ENCODE data around the gene ZNF586.
"Not testable (repeated sequence)": the region's sequence is repeated elsewhere in the genome, so short reads cannot be mapped to it uniquely, and the experiment has no call there.

Gene ZNF586

DNA sequence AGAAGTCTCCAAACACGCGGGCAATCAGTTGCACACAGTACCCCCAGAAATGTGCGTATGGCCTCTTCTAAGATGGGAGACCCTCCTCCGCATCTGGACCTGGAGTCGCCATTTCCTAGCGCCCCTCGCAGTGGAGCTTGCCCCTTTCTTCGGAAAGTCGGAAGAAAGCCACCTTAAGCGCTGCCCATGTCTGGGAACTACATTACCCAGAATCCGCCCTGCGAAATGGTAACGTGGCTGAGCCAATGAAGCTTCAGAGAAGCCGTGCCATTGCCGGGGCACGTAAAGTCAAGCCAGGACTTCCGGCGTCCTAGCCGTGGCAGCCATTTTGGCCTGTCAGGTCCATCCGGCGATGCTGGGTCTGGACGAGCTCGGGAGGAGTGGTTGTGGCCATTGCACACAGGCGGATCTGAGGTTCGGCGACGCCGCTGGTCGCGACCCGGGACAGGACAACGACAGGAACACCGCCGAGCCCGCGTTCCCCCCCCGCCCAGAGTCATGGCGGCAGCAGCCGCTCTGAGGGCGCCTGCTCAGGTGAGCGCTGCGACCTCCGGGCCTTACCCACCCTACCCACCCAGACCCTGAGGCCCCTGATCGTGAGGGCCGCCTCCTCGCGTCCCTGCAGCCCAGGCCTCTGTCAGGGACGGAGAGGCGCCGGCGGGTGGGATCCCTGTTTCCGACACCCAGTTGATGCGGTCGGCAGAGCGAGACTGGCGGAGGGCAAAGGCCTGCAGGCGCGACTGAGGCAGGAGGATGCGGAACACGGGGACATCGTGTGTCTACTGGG is at the start of gene ZNF586:
ZNF586 (plus strand) TSS at position 332 of the 787 bp plus-strand sequence; CDS start at position 499, 167 bp downstream.
- H3K4me3 Mint-ChIP-seq = peak within 1 kb of the TSS; percentile 92
- DNase-seq (ENCODE audit: low spot score) = peak; percentile 85
- H3K36me3 Mint-ChIP-seq (ENCODE audit: low read depth) = peaks cover 56% of the 10 kb centered on the region
- H3K9me3 Mint-ChIP-seq = peaks cover 57% of the 10 kb centered on the region
- H3K4me1 Mint-ChIP-seq (ENCODE audit: low read depth) = peaks cover 9% of the 10 kb centered on the region
- no peaks in the 10 kb centered on the region for H3K27me3 Mint-ChIP-seq (ENCODE audit: low read depth)
- H3K27ac Mint-ChIP-seq = peak within 1 kb of the TSS; percentile 92

DNA sequence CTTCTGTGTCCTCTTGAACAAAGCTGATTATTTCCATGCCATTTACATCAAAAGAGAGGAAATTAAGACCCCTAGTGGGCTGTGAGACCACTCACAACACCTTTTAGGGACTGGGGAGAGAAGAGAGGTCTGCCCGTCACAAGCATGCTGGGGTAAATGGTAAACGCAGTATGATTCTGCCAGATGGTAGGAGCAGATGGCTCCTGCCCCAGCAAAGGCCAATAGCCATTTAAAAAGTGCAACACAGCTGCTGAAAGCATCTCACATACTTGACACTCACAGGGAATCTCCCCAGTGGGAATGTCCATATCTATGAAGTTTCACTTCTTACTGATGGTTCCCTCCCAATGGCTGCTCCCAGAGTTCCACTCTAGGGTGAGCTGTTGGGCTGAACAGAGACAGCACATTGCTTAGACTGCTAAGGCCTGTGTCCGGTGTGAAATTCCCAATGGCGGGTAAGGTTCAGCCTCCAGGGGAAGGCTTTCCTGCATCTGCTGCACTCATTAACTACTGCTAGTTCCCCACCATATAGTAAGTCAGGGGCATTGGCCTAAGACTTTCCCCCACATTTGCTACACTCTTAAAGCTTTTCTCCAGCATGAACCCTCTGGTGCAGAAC is 49.5 kb upstream of the ZNF586 start:
- Mint-ChIP-seq H3K4me1 (ENCODE audit: low read depth) (no peaks in the 10 kb centered on the region), H3K4me3 (no peak overlapping the region), H3K27me3 (ENCODE audit: low read depth) (no peaks in the 10 kb centered on the region), H3K9me3 (peaks cover 71% of the 10 kb centered on the region), H3K27ac (no peak overlapping the region), H3K36me3 (ENCODE audit: low read depth) (peaks cover 67% of the 10 kb centered on the region)
- DNase-seq (ENCODE audit: low spot score) = no peak

DNA sequence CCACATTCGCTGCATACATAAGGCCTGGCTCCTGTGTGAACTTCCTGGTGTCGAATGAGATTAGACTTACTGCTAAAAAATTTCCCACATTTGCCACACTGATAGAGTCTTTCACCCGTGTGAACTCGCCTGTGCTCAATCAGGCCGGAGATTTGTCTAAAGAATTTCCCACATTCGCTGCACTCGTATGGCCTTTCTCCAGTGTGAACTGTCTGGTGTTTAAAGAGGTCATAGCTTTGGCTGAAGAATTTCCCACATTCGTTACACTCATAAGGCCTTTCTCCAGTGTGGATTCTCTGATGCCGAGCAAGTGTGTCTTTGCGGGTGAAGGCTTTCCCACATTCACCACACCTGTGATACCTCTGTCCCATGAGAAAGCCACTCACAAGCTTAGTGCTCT is 48.6 kb upstream of the ZNF586 start:
- no peak for DNase-seq (ENCODE audit: low spot score)
- peaks cover 66% of the 10 kb centered on the region for H3K9me3 Mint-ChIP-seq
- H3K27ac Mint-ChIP-seq = no peak overlapping the region

DNA sequence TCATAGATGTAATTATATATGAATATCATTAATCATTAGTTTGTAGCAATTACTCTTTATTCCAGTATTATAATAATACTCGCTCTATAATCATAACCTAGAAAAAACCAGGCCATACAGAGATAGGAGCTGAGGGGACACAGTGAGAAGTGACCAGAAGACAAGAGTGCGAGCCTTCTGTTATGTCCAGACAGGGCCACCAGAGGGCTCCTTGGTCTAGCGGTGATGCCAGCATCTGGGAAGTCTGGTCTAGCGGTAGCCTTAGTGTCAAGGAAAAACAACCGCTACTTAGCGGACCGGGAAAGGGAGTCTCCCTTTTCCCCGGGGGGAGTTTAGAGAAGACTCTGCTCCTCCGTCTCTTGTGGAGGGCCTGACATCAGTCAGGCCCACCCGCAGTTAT is 31.2 kb upstream of the ZNF586 start:
- H3K27ac Mint-ChIP-seq; H3K4me3 Mint-ChIP-seq; H3K4me1 Mint-ChIP-seq (ENCODE audit: low read depth); H3K36me3 Mint-ChIP-seq (ENCODE audit: low read depth); H3K27me3 Mint-ChIP-seq (ENCODE audit: low read depth): not testable (repeated sequence)
- peak; percentile 10 for DNase-seq (ENCODE audit: low spot score)
- peaks cover 22% of the 10 kb centered on the region for H3K9me3 Mint-ChIP-seq

More for the DNA sequence above, 48.6 kb upstream of the ZNF586 start:
- Mint-ChIP-seq H3K4me1 (ENCODE audit: low read depth) (no peaks in the 10 kb centered on the region), H3K36me3 (ENCODE audit: low read depth) (peaks cover 66% of the 10 kb centered on the region), H3K27me3 (ENCODE audit: low read depth) (no peaks in the 10 kb centered on the region), H3K4me3 (no peak overlapping the region)

DNA sequence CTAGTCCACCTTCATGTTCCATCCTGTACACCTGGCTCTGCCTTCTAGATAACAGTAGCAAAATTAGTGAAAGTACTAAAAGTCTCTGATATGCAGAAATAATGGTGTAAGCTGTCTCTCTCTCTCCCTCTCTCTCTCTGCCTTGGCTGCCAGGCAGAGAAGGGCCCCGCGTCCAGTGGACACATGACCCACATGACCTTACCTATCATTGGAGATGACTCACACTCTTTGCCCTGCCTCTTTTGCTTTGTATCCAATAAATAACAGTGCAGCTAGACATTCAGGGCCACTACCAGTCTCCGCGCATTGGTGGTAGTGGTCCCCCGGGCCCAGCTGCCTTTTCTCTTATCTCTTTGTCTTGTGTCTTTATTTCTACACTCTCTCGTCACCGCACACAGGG is 30.7 kb upstream of the ZNF586 start:
- H3K9me3 Mint-ChIP-seq = peaks cover 22% of the 10 kb centered on the region
- not testable (repeated sequence) for H3K27me3 Mint-ChIP-seq (ENCODE audit: low read depth); H3K4me3 Mint-ChIP-seq; H3K4me1 Mint-ChIP-seq (ENCODE audit: low read depth); H3K36me3 Mint-ChIP-seq (ENCODE audit: low read depth); DNase-seq (ENCODE audit: low spot score); H3K27ac Mint-ChIP-seq

DNA sequence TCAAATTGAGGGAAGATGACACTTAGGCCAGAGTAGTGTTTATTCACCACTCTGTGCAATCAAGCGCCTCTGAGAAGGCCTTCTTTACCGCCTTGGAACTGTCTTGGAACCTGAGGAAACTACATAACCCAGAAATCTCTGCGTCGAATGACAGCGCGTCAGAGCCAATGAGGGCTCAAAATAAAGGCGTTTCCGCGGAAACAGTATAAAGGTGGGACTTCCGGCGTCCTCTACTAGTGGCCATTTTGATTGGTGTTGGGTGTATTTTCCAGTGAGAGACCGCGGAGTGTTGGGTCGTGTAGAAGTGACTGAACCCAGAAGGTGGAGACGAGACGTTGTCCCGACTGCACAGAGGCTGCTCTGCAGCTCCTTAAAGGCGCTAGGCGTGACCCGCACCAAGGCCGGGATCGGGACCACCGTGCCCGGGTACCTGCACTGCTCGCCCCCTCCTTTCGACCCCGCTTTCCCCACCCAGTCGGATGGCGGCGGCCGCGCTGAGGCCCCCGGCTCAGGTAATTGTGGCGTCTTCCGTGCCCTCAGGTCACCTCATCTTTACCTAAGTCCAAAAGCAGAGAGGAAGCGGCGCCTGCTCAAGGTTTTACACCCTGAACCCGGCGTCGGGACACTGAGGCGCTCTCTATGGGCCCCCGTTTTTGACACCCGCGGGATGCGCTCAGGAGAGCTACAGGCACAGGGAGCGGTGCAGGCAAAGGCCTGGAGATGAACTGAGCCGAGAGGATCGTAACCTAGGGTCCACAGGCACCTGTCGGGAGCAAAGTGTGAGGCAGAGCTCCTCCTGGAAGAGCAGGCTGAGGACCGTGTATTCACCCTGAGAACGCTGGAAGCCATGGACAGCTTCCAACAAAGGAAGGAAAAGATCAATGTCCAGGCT is 22.6 kb upstream of the ZNF586 start, which contains the start of gene ZNF776:
ZNF776 (plus strand) TSS at position 236 of the 892 bp plus-strand sequence; CDS start at position 480, 244 bp downstream.
- Mint-ChIP-seq H3K4me1 (ENCODE audit: low read depth) (peaks cover 11% of the 10 kb centered on the region), H3K9me3 (peaks cover 63% of the 10 kb centered on the region), H3K27me3 (ENCODE audit: low read depth) (no peaks in the 10 kb centered on the region), H3K4me3 (peak within 1 kb of the TSS; percentile 97), H3K36me3 (ENCODE audit: low read depth) (peaks cover 56% of the 10 kb centered on the region), H3K27ac (peak within 1 kb of the TSS; percentile 94)
- DNase-seq (ENCODE audit: low spot score) = peak; percentile 83

DNA sequence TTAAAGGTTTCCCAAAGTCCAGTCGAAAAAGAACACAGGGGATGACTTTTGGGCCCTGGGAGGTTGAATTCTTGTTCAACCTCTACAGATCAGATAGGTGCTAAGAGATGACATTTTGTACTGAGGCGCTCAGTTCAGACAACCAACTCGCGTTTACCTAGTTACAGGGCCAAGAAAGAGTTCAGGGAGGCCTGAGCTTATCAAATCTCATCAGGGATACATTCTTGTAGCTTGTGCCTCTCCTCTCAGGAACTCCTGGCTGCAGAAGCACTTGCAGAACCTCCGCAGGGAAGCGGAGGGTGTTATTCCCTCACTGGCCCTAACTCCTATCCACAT is 22.0 kb upstream of the ZNF586 start:
- DNase-seq (ENCODE audit: low spot score) = no peak
- Mint-ChIP-seq H3K9me3 (peaks cover 68% of the 10 kb centered on the region), H3K27ac (peak overlapping the region; percentile 94), H3K36me3 (ENCODE audit: low read depth) (peaks cover 62% of the 10 kb centered on the region), H3K27me3 (ENCODE audit: low read depth) (no peaks in the 10 kb centered on the region), H3K4me3 (peak overlapping the region; percentile 97), H3K4me1 (ENCODE audit: low read depth) (peaks cover 11% of the 10 kb centered on the region)

DNA sequence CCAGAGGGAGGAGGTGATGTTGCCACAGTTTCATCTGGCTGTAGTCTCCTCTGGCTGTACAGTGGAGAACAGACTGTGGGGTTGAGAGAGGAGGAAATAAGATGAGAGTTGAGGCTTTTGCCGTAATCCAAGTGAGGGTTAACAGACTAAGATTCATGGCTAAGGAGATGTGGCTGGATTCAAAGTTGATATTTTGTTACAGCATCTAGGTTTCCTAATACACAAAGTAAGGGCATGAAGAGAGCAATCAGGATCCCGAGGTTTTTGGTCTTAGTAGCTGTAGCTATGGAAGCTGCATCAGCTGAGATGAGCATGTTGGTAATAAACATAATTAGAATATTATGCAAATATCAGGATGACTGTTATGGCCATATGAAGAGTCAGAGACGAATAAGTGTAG is 21.4 kb upstream of the ZNF586 start:
- DNase-seq (ENCODE audit: low spot score) = no peak
- peaks cover 11% of the 10 kb centered on the region for H3K4me1 Mint-ChIP-seq (ENCODE audit: low read depth)
- peaks cover 68% of the 10 kb centered on the region for H3K36me3 Mint-ChIP-seq (ENCODE audit: low read depth)
- H3K27ac Mint-ChIP-seq = peak overlapping the region; percentile 17
- H3K27me3 Mint-ChIP-seq (ENCODE audit: low read depth) = no peaks in the 10 kb centered on the region
- H3K4me3 Mint-ChIP-seq = peak overlapping the region; percentile 97
- H3K9me3 Mint-ChIP-seq = peaks cover 74% of the 10 kb centered on the region

DNA sequence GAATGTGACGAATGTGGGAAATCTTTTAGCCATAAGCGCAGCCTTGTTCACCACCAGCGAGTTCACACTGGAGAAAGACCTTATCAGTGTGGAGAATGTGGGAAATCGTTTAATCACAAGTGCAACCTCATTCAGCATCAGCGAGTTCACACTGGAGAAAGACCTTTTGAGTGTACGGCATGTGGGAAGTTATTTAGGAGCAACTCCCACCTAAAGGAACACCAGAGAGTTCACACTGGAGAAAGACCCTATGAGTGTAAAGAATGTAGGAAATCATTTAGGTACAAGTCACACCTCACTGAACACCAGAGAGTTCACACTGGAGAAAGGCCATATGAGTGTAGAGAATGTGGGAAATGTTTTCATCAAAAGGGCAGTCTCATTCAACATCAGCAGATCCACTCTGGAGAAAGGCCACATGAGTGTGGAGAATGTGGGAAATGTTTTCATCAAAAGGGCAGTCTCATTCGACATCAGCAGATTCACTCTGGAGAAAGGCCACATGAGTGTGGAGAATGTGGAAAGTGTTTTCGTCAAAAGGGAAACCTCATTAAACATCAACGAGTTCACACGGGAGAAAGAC is 15.3 kb upstream of the ZNF586 start:
- Mint-ChIP-seq H3K4me1 (ENCODE audit: low read depth) (no peaks in the 10 kb centered on the region), H3K9me3 (peaks cover 89% of the 10 kb centered on the region), H3K27ac (no peak overlapping the region), H3K4me3 (no peak overlapping the region), H3K27me3 (ENCODE audit: low read depth) (no peaks in the 10 kb centered on the region), H3K36me3 (ENCODE audit: low read depth) (peaks cover 96% of the 10 kb centered on the region)
- no peak for DNase-seq (ENCODE audit: low spot score)

DNA sequence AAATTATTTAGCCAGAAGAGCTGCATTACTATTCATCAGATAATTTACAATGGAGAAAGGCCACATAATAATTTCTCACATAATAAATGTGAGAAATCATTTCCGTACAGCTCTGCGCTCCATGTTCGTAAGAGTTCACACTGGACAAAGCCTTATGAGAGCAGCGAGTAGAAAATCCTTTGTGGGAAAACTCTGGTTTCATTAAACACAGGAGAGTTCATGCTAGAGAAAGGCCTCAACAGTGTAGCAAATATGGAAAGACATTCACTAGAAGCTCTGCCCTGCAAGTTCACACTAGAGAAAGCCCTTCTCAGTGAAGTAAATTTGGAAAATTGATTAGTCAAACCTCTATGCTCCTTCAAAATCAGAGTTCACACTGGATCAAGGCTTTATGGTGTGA is 14.4 kb upstream of the ZNF586 start:
- no peaks in the 10 kb centered on the region for H3K27me3 Mint-ChIP-seq (ENCODE audit: low read depth)
- H3K4me1 Mint-ChIP-seq (ENCODE audit: low read depth) = no peaks in the 10 kb centered on the region
- H3K27ac Mint-ChIP-seq = no peak overlapping the region
- peaks cover 88% of the 10 kb centered on the region for H3K9me3 Mint-ChIP-seq
- peaks cover 96% of the 10 kb centered on the region for H3K36me3 Mint-ChIP-seq (ENCODE audit: low read depth)
- no peak for DNase-seq (ENCODE audit: low spot score)
- no peak overlapping the region for H3K4me3 Mint-ChIP-seq

DNA sequence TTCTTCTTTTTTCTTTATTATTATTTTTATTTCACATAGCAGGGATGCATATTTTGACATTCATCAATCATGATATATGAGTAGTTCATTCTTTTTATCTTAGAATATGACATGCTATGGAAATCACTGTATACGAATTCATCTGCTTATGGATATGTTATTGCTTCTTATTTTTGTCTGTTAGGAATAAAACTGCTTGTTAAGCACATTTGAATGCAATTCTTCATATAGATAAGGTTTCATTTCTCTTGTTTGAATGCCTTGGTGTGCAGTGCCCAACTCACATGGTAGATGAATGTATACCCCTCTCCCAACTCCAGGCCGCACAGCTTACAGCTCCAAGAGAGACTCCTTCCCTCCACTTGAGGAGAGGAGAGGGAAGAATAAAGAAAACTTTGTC is 11.5 kb upstream of the ZNF586 start:
- Mint-ChIP-seq H3K27me3 (ENCODE audit: low read depth) (no peaks in the 10 kb centered on the region), H3K9me3 (peaks cover 78% of the 10 kb centered on the region), H3K27ac (no peak overlapping the region), H3K4me3 (no peak overlapping the region), H3K36me3 (ENCODE audit: low read depth) (peaks cover 85% of the 10 kb centered on the region), H3K4me1 (ENCODE audit: low read depth) (no peaks in the 10 kb centered on the region)
- no peak for DNase-seq (ENCODE audit: low spot score)

DNA sequence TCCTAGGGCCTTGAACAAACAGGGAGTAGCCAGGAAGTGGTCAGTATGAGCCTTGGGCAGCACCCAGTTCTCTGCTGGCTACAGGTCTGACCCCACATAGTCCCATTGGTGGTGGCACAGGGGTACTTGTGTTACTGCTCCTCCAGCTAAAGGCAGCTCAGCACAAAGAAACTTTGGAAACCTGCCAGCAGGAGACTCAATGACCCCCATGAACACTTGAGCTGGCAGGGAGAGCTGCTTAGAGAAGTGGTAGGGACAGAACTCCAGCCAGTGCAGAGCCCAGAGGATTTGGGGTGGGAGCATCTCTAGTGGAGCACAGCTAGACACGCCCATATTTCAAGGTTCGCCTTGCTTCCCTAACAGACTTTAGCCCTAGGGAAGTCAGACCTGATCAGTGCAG is 10.4 kb upstream of the ZNF586 start:
- DNase-seq (ENCODE audit: low spot score) = no peak
- Mint-ChIP-seq H3K36me3 (ENCODE audit: low read depth) (peaks cover 77% of the 10 kb centered on the region), H3K27ac (no peak overlapping the region), H3K27me3 (ENCODE audit: low read depth) (no peaks in the 10 kb centered on the region), H3K4me3 (no peak overlapping the region), H3K4me1 (ENCODE audit: low read depth) (no peaks in the 10 kb centered on the region), H3K9me3 (peaks cover 73% of the 10 kb centered on the region)

DNA sequence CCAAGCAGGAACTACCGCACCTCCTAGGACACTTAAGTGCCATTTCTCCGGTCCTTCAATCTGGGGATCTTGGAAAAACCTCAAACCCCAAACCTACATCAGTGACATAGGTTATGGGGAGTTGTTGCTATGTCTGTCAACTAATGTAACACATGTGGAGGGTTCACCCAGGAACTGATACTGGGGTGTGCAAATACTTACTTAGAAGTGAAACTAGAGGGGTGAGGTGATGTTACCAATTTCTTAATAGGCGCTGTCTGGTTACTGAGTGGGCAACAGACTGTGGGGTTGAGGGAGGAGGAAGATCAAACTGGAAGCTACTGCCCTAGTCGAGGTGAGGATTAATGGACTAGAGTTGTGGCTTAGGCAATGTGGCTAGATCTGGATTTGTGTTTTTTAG is 1.9 kb downstream of the ZNF586 start:
- peaks cover 73% of the 10 kb centered on the region for H3K36me3 Mint-ChIP-seq (ENCODE audit: low read depth)
- no peaks in the 10 kb centered on the region for H3K27me3 Mint-ChIP-seq (ENCODE audit: low read depth)
- DNase-seq (ENCODE audit: low spot score) = no peak
- H3K9me3 Mint-ChIP-seq = peaks cover 58% of the 10 kb centered on the region
- peaks cover 9% of the 10 kb centered on the region for H3K4me1 Mint-ChIP-seq (ENCODE audit: low read depth)
- H3K4me3 Mint-ChIP-seq = peak overlapping the region; percentile 14
- H3K27ac Mint-ChIP-seq = no peak overlapping the region

Measured in T-helper 2 cell treated with Interferon-gamma antibody and Interleukin-4, amounts not matched to agents 5 μg/mL and 100 μg/mL, for 36 hours (primary cell).